HEK293T (cell line): ENCODE measurements around the gene ATG12.

Source experiments
- CTCF ChIA-PET: fragments of 350-600 bp; formaldehyde crosslinking; extraction: SDS; loops from one replicate; lab custom pipeline; 2021; ENCODE audit warnings: antibody characterized with exemption, inconsistent platforms; lab: Yijun Ruan, JAX
- POLR2A ChIA-PET: fragments of 350-600 bp; formaldehyde crosslinking; extraction: SDS; loops from one replicate; lab custom pipeline; 2020; ENCODE audit warnings: antibody characterized with exemption, inconsistent platforms; lab: Yijun Ruan, JAX
- DNase-seq: peaks from one replicate; pipeline ENCODE4 v3.0.0; 2012; ENCODE audit warnings: mixed read lengths; ENCODE audit errors: extremely low spot score
- ARNT ChIP-seq: fragments of 450-650 bp; IDR thresholded peaks from 2 replicates; pipeline ENCODE4 v1.6.1; 2017; ENCODE audit warnings: mild to moderate bottlenecking
- CTBP1 ChIP-seq: fragments of 450-650 bp; IDR thresholded peaks from 2 replicates; pipeline ENCODE4 v1.6.1; 2016; ENCODE audit warnings: borderline replicate concordance
- ELF4 ChIP-seq: fragments of 450-650 bp; IDR thresholded peaks from 2 replicates; pipeline ENCODE4 v1.6.1; 2017; ENCODE audit warnings: antibody characterized with exemption
- FOXA1 ChIP-seq: fragments of 450-650 bp; IDR thresholded peaks from 2 replicates; pipeline ENCODE4 v1.6.1; 2016; ENCODE audit warnings: mild to moderate bottlenecking
- HDGF ChIP-seq: fragments of 450-650 bp; IDR thresholded peaks from 2 replicates; pipeline ENCODE4 v1.6.1; 2017; ENCODE audit warnings: antibody characterized with exemption, borderline replicate concordance
- L3MBTL2 ChIP-seq: fragments of 450-650 bp; conservative IDR thresholded peaks from 2 replicates; pipeline ENCODE4 v1.6.1; 2016; ENCODE audit warnings: mild to moderate bottlenecking
- LEF1 ChIP-seq: fragments of 450-650 bp; IDR thresholded peaks from 2 replicates; pipeline ENCODE4 v1.6.1; 2017; ENCODE audit warnings: mild to moderate bottlenecking, borderline replicate concordance
- NFRKB ChIP-seq: fragments of 450-650 bp; IDR thresholded peaks from 2 replicates; pipeline ENCODE4 v1.6.1; 2016; ENCODE audit warnings: mild to moderate bottlenecking, moderate library complexity
- PKNOX1 ChIP-seq: fragments of 450-650 bp; IDR thresholded peaks from 2 replicates; pipeline ENCODE4 v1.6.1; 2016
- SP1 ChIP-seq: fragments of 450-650 bp; IDR thresholded peaks from 2 replicates; pipeline ENCODE4 v1.6.1; 2017
- SUZ12 ChIP-seq: fragments of 450-650 bp; IDR thresholded peaks from 2 replicates; pipeline ENCODE4 v1.6.1; 2016; ENCODE audit warnings: mild to moderate bottlenecking
- TARDBP ChIP-seq: fragments of 450-650 bp; IDR thresholded peaks from 2 replicates; pipeline ENCODE4 v1.6.1; 2016
- ZNF384 ChIP-seq: fragments of 450-650 bp; IDR thresholded peaks from 2 replicates; pipeline ENCODE4 v1.6.1; 2016

Gene ATG12

GRCh38 chr5:115778417-115778816 lies 62.9 kb downstream of the ATG12 start:
- DNase-seq = no peak
- CTCF ChIA-PET = no interaction called here
- TF ChIP-seq ZNF384 (no peak), FOXA1 (no peak), ARNT (no peak), SP1 (no peak), ELF4 (no peak), PKNOX1 (no peak), TARDBP (no peak), LEF1 (no peak), SUZ12 (no peak), CTBP1 (no peak), HDGF (no peak), NFRKB (no peak), L3MBTL2 (no peak)
- POLR2A ChIA-PET = no interaction called here
